T-helper 2 cell (primary cell): ENCODE measurements around the gene MRPL14.

ENCODE experiments used
- DNase-seq, 5 experiments: peaks; one replicate each; pipeline versions ENCODE4 v3.0.0 to v3.0.0-alpha.2; 2012 to 2022

MRPL14 gene

GRCh38 chr6:44064089-44064947 is 62.9 kb downstream of the MRPL14 start:
- no peak for DNase-seq

- DNase-seq: no peak
These were observed 63.6 kb downstream of the MRPL14 start for GRCh38 chr6:44063561-44064059.
